Dedifferentiated amniotic fluid mesenchymal stem cell (primary cell): ENCODE measurements around the gene ZSCAN20.

Source experiments
- DNase-seq: peaks from one replicate; pipeline ENCODE4 v3.0.0-alpha.2; 2016; ENCODE audit errors: extremely low spot score

The ZSCAN20 gene

GRCh38 chr1:33535334-33535733 lies 62.9 kb downstream of the ZSCAN20 start:
- no peak for DNase-seq

GRCh38 chr1:33537885-33538284 lies 65.4 kb downstream of the ZSCAN20 start:
- no peak for DNase-seq

- no peak for DNase-seq
Measured at GRCh38 chr1:33541966-33542365, 69.5 kb downstream of the ZSCAN20 start.
